DOHH2 (cell line): Measurements from ENCODE around the gene TICRR.

Experiments used
- H3F3A ChIP-seq: fragments of 200-600 bp; sonication (generic), shearing (Covaris generic); 2 replicates; pipeline ENCODE4 v1.6.0; 2016; ENCODE audit warnings: antibody characterized with exemption, mild to moderate bottlenecking; ENCODE audit not compliant: control insufficient read depth, insufficient read depth
- H3K27ac ChIP-seq: fragments of 200-600 bp; sonication (generic); 2 replicates; pipeline ENCODE4 v1.5.1; 2014; ENCODE audit warnings: low read depth, mild to moderate bottlenecking, low read length, moderate library complexity
- H3K27me3 ChIP-seq: fragments of 200-600 bp; sonication (generic); 2 replicates; pipeline ENCODE4 v1.6.1; 2014; ENCODE audit warnings: mild to moderate bottlenecking, low read length, mixed read lengths; ENCODE audit not compliant: control insufficient read depth
- H3K36me3 ChIP-seq: fragments of 200-600 bp; sonication (generic); 2 replicates; pipeline ENCODE4 v1.6.1; 2014; ENCODE audit warnings: mild to moderate bottlenecking, low read length, moderate library complexity, mixed read lengths; ENCODE audit not compliant: control insufficient read depth
- H3K4me1 ChIP-seq: fragments of 200-600 bp; sonication (generic); 2 replicates; pipeline ENCODE4 v1.6.1; 2014; ENCODE audit warnings: mild to moderate bottlenecking, low read length, mixed read lengths; ENCODE audit not compliant: control insufficient read depth
- H3K4me2 ChIP-seq: fragments of 200-600 bp; sonication (generic); 2 replicates; pipeline ENCODE4 v1.6.0; 2014; ENCODE audit warnings: mild to moderate bottlenecking, low read length, moderate library complexity
- H3K4me3 ChIP-seq: fragments of 200-600 bp; sonication (generic); 2 replicates; pipeline ENCODE4 v1.5.1; 2014; ENCODE audit warnings: mild to moderate bottlenecking, low read length, mixed read lengths
- H3K79me2 ChIP-seq: fragments of 200-600 bp; sonication (generic); 2 replicates; pipeline ENCODE4 v1.6.1; 2014; ENCODE audit warnings: mild to moderate bottlenecking, low read length, mixed read lengths; ENCODE audit not compliant: control insufficient read depth
- H3K9me2 ChIP-seq: fragments of 200-600 bp; sonication (generic); replicated peaks from 2 replicates; pipeline ENCODE4 v1.6.1; 2014; ENCODE audit warnings: mild to moderate bottlenecking, low read length, mixed read lengths; ENCODE audit not compliant: control insufficient read depth
- H3K9me3 ChIP-seq: fragments of 200-600 bp; sonication (generic); 2 replicates; pipeline ENCODE4 v1.6.1; 2014; ENCODE audit warnings: antibody characterized with exemption, low read length, mixed read lengths; ENCODE audit not compliant: control insufficient read depth, insufficient read depth
- H4K20me1 ChIP-seq: fragments of 200-600 bp; sonication (generic); 2 replicates; pipeline ENCODE4 v1.6.0; 2014; ENCODE audit warnings: low read depth, mild to moderate bottlenecking, antibody characterized with exemption, low read length, moderate library complexity; ENCODE audit not compliant: control insufficient read depth, insufficient read depth
- EZH2phosphoT487 ChIP-seq: fragments of 200-600 bp; sonication (generic); IDR thresholded peaks from 2 replicates; pipeline ENCODE4 v1.6.1; 2017; ENCODE audit warnings: borderline replicate concordance, mild to moderate bottlenecking, antibody characterized with exemption, low read length, moderate library complexity, mixed read lengths
- TF ChIP-seq, protein P1 (sequence below): fragments of 200-600 bp; sonication (generic); IDR thresholded peaks from one replicate; pipeline ENCODE4 v1.5.1; 2014; ENCODE audit warnings: antibody characterized with exemption, mild to moderate bottlenecking, low read depth, low read length; ENCODE audit not compliant: poor library complexity, severe bottlenecking

TICRR gene

DNA sequence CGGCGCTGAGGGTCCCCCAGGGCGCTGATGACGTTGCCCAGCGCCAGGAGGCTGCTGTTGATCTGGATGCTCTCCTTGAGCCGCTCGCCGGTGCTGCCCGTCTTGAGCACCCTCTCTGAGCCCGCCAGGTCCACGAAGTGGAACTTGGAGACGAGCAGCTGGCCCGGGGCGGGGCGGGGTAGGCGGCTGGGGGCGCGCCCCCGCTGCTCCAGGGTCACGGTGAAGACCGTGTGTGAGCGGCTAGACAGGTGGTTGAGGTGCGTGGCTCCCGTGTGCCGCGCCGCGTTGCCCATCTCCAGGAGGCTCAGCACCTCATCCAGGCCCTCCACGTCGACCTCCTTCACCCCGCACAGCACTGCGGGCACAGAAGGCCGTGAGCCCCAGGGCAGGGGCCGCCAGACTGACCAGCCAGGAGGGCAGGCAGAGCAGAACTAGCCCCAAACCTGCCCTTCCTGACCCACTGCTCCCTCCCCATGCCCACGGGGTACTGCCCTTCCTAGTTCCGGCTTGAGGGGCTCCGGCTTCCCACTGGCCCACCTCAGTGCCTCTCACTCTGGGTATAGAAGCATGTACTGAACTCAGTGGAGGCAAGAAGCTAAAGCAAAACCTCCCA lies 73.8 kb downstream of the TICRR start:
- Histone ChIP-seq H3K4me3 (no peak overlapping the region), H3K27me3 (peaks cover 5% of the 10 kb centered on the region; the same call in 1 of the 2 replicates), H3K79me2 (no peaks in the 10 kb centered on the region), H3F3A (no peaks in the 10 kb centered on the region), H3K9me3 (no peaks in the 10 kb centered on the region), H3K9me2 (no peaks in the 10 kb centered on the region), H3K4me2 (no peak overlapping the region), H3K27ac (no peak overlapping the region), H3K4me1 (no peaks in the 10 kb centered on the region), H3K36me3 (no peaks in the 10 kb centered on the region), H4K20me1 (no peaks in the 10 kb centered on the region)
- TF ChIP-seq, protein P1, sequence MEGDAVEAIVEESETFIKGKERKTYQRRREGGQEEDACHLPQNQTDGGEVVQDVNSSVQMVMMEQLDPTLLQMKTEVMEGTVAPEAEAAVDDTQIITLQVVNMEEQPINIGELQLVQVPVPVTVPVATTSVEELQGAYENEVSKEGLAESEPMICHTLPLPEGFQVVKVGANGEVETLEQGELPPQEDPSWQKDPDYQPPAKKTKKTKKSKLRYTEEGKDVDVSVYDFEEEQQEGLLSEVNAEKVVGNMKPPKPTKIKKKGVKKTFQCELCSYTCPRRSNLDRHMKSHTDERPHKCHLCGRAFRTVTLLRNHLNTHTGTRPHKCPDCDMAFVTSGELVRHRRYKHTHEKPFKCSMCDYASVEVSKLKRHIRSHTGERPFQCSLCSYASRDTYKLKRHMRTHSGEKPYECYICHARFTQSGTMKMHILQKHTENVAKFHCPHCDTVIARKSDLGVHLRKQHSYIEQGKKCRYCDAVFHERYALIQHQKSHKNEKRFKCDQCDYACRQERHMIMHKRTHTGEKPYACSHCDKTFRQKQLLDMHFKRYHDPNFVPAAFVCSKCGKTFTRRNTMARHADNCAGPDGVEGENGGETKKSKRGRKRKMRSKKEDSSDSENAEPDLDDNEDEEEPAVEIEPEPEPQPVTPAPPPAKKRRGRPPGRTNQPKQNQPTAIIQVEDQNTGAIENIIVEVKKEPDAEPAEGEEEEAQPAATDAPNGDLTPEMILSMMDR = no peak
- TF ChIP-seq EZH2phosphoT487 = no peak

DNA sequence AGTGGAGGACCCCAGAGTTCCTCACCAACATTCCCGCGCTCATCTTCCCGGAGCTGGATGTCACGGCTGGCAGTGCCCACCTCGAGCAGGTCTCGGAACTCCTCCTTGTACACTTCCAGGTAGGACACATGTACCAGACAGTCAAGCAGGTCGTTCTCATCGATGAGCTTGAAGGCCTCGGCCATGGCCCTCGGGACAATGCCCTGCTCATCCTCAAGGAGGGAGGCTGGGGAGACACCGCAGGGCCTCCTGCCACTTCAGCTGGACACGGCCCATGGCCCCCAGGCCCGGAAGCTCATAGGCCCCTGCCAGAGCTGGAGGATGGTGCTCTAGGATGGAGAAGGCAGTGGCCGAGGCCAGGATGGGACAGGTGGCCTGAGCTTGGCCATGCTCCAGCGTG lies 74.4 kb downstream of the TICRR start:
- no peak overlapping the region for H3K27ac ChIP-seq
- H3K27me3 ChIP-seq = peaks cover 11% of the 10 kb centered on the region
- H3K9me3 ChIP-seq = no peaks in the 10 kb centered on the region
- no peaks in the 10 kb centered on the region for H4K20me1 ChIP-seq
- no peaks in the 10 kb centered on the region for H3K79me2 ChIP-seq
- no peaks in the 10 kb centered on the region for H3K36me3 ChIP-seq
- no peak overlapping the region for H3K4me3 ChIP-seq
- H3K4me1 ChIP-seq = no peaks in the 10 kb centered on the region
- TF ChIP-seq, protein P1 = no peak
- no peak for TF ChIP-seq EZH2phosphoT487
- no peak overlapping the region for H3K4me2 ChIP-seq
- no peaks in the 10 kb centered on the region for H3K9me2 ChIP-seq
- H3F3A ChIP-seq = no peaks in the 10 kb centered on the region

DNA sequence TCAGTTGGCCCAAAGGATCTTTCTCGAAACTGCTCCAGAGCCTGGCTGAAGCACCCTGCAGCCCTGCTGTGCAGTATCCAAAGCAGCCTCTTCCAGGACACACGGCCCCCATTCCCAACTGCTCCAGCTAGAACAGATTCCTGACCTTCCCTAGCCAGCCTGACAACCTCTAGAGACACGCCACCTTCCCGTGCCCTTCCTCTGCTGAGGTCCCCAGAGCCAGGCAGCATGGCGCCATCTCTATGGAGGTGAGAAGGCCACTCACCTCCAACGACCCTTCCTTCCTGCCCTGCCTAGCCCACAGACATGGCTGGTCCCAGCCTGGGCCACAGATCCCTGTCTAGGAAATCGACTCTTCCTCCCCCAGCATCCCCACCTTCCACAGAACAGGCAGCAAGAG lies 76.9 kb downstream of the TICRR start:
- no peak overlapping the region for H3K4me2 ChIP-seq
- no peak for TF ChIP-seq EZH2phosphoT487
- TF ChIP-seq, protein P1 = no peak
- H4K20me1 ChIP-seq = no peaks in the 10 kb centered on the region
- H3K4me1 ChIP-seq = no peaks in the 10 kb centered on the region
- H3K9me2 ChIP-seq = no peaks in the 10 kb centered on the region
- H3K27me3 ChIP-seq = peaks cover 28% of the 10 kb centered on the region
- no peaks in the 10 kb centered on the region for H3K9me3 ChIP-seq
- no peak overlapping the region for H3K27ac ChIP-seq
- no peaks in the 10 kb centered on the region for H3K36me3 ChIP-seq
- no peaks in the 10 kb centered on the region for H3F3A ChIP-seq
- H3K79me2 ChIP-seq = no peaks in the 10 kb centered on the region
- H3K4me3 ChIP-seq = no peak overlapping the region

DNA sequence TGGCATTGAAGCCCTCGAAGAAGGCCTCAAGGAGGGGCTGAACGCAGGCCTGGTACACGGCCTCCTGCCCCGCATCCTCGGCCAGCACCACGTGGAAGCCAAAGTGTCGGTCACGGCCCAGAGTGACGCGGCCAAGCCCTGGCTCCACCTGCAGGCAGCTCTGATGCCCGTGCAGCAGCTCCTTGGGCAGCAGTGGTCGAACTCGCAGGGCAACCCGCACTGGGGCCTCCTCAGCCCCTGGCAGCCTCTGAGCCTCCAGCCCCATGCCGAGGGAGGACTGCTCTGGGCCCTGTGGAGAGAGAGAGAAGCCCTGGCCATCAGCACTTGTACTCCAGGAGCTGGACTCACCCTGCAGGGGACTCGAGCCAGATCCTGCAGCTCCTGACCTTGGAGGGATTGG lies 77.4 kb downstream of the TICRR start:
- no peaks in the 10 kb centered on the region for H3K36me3 ChIP-seq
- H3K27ac ChIP-seq = no peak overlapping the region
- no peaks in the 10 kb centered on the region for H3F3A ChIP-seq
- TF ChIP-seq, protein P1 = no peak
- no peak for TF ChIP-seq EZH2phosphoT487
- H3K9me2 ChIP-seq = no peaks in the 10 kb centered on the region
- H3K79me2 ChIP-seq = no peaks in the 10 kb centered on the region
- no peaks in the 10 kb centered on the region for H3K9me3 ChIP-seq
- H4K20me1 ChIP-seq = no peaks in the 10 kb centered on the region
- peaks cover 30% of the 10 kb centered on the region for H3K27me3 ChIP-seq
- no peak overlapping the region for H3K4me2 ChIP-seq
- no peaks in the 10 kb centered on the region for H3K4me1 ChIP-seq
- no peak overlapping the region for H3K4me3 ChIP-seq
